SK-N-MC (cell line): ENCODE measurements around the gene RNASEH2B.

Source experiments
- DNase-seq: peaks from one replicate; pipeline ENCODE4 v3.0.0-alpha.2; 2011; ENCODE audit warnings: low read depth, low spot score
- H3K27ac ChIP-seq: fragments of 200-600 bp; sonication (generic); 2 replicates; pipeline ENCODE4 v1.5.1; 2016; ENCODE audit warnings: mixed run types
- H3K36me3 ChIP-seq: fragments of 200-600 bp; sonication (generic); 2 replicates; pipeline ENCODE4 v1.6.1; 2017; ENCODE audit warnings: antibody characterized with exemption, low read length, mixed read lengths; ENCODE audit not compliant: insufficient read depth
- H3K4me3 ChIP-seq: fragments of 200-600 bp; sonication (generic); 2 replicates; pipeline ENCODE4 v1.5.1; 2016
- H3K9ac ChIP-seq: fragments of 200-600 bp; sonication (generic); 2 replicates; pipeline ENCODE4 v1.8.0; 2017; ENCODE audit warnings: mixed run types, mixed read lengths; ENCODE audit not compliant: insufficient read length
- H3K9me3 ChIP-seq: fragments of 200-600 bp; sonication (generic); 2 replicates; pipeline ENCODE4 v1.6.1; 2017; ENCODE audit warnings: low read depth, mild to moderate bottlenecking, antibody characterized with exemption, low read length, moderate library complexity, mixed read lengths
- EZH2 ChIP-seq: fragments of 200-600 bp; sonication (generic); IDR thresholded peaks from one replicate; pipeline ENCODE4 v1.6.1; 2017; ENCODE audit warnings: antibody characterized with exemption
- FOXP2 ChIP-seq: optimal IDR thresholded peaks from 2 replicates; pipeline ENCODE3; 2011; ENCODE audit warnings: mild to moderate bottlenecking, moderate library complexity; ENCODE audit not compliant: insufficient read depth; ENCODE audit errors: extremely low read length, control extremely low read depth
- POLR2AphosphoS5 ChIP-seq: IDR thresholded peaks from 2 replicates; pipeline ENCODE4 v1.6.1; 2012; ENCODE audit warnings: mild to moderate bottlenecking, low read depth, low read length, borderline replicate concordance

Gene RNASEH2B

DNA sequence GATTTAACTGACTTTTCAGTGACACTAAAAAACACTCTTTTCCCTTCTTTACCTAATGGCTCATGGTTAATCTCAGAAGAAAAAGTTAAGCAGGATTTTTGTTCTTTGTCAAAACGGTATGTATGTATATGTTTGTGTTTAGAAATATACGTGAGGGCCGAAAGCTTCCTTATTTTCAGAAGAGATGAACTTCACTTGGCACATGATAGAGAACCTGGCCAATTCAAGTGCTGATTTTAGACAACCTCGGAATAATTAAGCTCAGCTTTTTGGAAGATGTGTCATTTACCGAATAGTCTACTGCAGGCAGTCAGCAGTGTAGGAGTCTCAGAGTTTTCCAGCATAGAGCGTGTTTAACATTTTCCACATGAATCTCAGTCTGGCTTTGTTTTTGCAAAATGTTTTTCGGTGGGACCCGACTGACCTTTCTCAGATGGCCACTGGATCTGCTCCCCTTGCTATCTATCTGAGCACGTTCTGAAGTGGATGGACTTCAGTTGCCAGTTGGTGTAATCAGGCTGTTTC is 4.6 kb downstream of the RNASEH2B start:
- no peak overlapping the region for H3K27ac ChIP-seq
- TF ChIP-seq EZH2 (no peak), FOXP2 (no peak), POLR2AphosphoS5 (no peak)
- H3K4me3 ChIP-seq: no peak overlapping the region
- no peaks in the 10 kb centered on the region for H3K36me3 ChIP-seq
- no peak for DNase-seq
- H3K9ac ChIP-seq: no peak overlapping the region
- no peaks in the 10 kb centered on the region for H3K9me3 ChIP-seq

DNA sequence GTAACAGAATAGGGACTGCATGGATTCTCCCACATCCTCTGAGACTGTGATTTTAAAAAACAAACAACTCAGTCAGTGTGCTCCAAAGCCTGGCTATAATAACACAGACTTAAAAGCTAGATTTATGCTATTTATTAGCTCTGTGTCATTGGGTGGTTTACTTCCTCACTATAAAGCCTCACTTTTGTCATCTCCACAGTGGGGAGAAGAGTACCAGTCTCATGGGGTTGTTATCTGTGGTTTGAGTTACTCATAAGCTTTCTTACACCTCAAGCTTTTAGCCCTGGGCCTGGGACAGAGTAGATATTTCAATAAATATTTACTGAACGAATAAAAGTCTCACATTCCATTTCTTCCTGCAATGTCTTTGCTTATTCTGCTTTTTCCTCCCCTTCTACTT is 5.3 kb downstream of the RNASEH2B start:
- no peak for DNase-seq
- H3K9me3 ChIP-seq: no peaks in the 10 kb centered on the region
- no peaks in the 10 kb centered on the region for H3K36me3 ChIP-seq
- no peak overlapping the region for H3K27ac ChIP-seq
- no peak for TF ChIP-seq POLR2AphosphoS5
- no peak for TF ChIP-seq EZH2
- TF ChIP-seq FOXP2: no peak
- no peak overlapping the region for H3K9ac ChIP-seq
- no peak overlapping the region for H3K4me3 ChIP-seq

DNA sequence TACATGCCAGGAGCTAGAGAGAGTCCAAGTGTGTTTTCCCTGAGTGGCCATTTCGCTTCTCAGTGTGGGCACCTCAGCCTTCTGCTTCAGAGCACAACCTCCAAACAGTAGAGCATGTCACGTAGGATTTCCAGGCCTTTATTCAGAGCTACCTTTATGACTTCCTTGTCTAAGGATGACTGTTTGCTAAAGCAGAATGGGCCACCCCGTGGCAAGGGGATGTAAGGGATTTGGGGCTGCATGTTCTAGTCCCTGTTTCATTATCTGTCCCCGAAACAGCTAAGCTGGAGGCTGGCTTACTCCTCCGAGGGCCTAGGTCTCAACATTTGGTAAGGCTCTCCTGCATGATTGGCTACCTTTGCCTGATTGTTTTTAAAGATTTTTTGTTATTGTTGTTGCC is 6.0 kb downstream of the RNASEH2B start:
- Histone ChIP-seq H3K4me3 (no peak overlapping the region), H3K9me3 (no peaks in the 10 kb centered on the region), H3K9ac (no peak overlapping the region), H3K36me3 (no peaks in the 10 kb centered on the region), H3K27ac (no peak overlapping the region)
- no peak for TF ChIP-seq FOXP2
- no peak for TF ChIP-seq POLR2AphosphoS5
- no peak for TF ChIP-seq EZH2
- DNase-seq: no peak

DNA sequence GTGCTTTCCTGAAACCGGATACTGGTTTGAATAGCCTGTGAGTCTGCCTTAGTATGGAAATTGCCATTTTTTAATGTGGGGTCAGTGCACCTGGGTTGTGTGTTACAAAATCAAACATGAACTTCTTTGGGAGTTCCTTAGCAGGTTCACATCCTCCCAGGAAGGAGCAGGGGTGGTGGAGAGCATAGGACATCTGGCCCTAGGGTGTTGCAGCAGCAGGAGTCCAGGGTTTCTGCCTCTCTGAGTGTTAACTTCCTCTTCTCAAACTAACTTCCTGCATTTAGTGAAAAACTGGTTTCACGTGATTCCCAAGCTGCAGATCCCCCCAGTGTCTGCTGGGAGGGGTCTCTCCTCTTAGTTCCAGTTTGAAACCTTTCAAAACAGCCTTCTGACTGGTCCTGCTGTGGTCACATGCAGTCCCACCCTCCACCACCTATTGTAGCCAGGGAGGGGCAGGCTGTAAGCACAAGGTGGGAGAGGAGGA is 7.2 kb downstream of the RNASEH2B start:
- Histone ChIP-seq H3K4me3 (no peak overlapping the region), H3K9ac (no peak overlapping the region), H3K9me3 (no peaks in the 10 kb centered on the region), H3K36me3 (no peaks in the 10 kb centered on the region), H3K27ac (no peak overlapping the region)
- no peak for TF ChIP-seq POLR2AphosphoS5
- no peak for TF ChIP-seq EZH2
- TF ChIP-seq FOXP2: no peak
- DNase-seq: no peak

DNA sequence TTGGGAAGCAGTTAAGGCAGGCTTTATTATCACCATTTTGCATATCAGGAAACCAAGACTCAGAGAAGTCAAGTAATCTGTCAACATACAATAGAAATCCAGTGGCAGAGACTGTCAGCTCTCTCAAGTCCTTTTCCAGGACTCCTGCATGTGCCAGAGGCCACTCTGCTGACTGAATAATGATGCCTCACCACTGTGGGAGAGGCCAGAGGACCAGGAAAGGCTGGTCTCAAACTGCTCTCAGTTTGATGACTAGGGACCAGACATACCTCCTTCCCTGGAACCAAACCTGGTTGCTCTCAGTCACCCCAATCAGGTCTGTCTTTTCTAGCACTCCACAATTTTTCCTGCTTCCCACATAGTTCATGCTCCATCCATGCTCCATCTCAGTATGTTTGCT is 8.0 kb downstream of the RNASEH2B start:
- peaks cover 3% of the 10 kb centered on the region; the same call in 1 of the 2 replicates for H3K9me3 ChIP-seq
- no peak overlapping the region for H3K4me3 ChIP-seq
- no peak for DNase-seq
- no peak overlapping the region for H3K27ac ChIP-seq
- 0 out of 2 replicates have a peak, but pooled peaks cover 4% of the 10 kb centered on the region for H3K36me3 ChIP-seq
- no peak overlapping the region for H3K9ac ChIP-seq
- TF ChIP-seq POLR2AphosphoS5 (no peak), EZH2 (no peak), FOXP2 (no peak)

DNA sequence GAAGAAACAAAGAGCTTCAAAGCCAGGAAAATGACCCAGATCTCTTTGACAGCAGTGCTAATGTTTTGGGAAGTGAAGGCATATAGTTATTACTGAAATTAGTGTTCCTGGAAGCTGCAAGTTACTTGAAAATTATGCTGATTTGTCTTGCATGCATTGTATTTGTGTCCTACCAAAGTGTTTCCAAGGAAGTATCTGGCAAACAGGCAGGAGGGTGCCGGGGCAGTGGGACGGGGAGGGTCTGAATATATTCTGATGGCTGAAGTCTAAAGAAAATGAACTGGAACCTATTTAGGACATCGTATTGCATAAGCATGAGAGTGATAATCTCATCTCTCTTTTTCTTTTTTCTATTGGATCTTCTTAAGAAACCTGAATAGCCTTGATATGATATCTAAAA is 9.0 kb downstream of the RNASEH2B start:
- Histone ChIP-seq H3K36me3 (0 out of 2 replicates have a peak, but pooled peaks cover 4% of the 10 kb centered on the region), H3K9me3 (peaks cover 11% of the 10 kb centered on the region; the same call in 1 of the 2 replicates), H3K27ac (no peak overlapping the region), H3K9ac (no peak overlapping the region), H3K4me3 (no peak overlapping the region)
- TF ChIP-seq EZH2: no peak
- TF ChIP-seq FOXP2: no peak
- TF ChIP-seq POLR2AphosphoS5: no peak
- DNase-seq: no peak

DNA sequence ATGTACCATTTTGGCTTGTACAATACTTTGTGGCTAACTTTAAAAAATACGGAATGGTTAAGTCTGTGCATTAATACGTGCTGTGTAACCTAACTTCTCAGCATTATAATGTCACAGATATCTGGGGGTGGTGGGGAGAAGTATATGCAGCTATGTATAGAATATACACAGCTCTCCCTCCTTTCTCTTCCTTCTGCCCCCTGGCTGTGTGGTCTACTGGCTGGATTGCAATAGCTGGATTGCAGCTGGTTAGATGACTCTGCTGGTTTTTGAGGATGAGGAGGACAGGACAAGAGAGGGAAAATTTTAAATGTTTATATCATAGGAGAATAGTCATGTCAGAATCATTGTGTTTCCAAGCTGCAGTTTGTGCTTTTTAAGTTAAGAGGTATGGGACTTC is 9.7 kb downstream of the RNASEH2B start:
- 0 out of 2 replicates have a peak, but pooled peaks cover 4% of the 10 kb centered on the region for H3K36me3 ChIP-seq
- TF ChIP-seq POLR2AphosphoS5 (no peak), EZH2 (no peak), FOXP2 (no peak)
- DNase-seq: no peak
- H3K9me3 ChIP-seq: peaks cover 13% of the 10 kb centered on the region; the same call in 1 of the 2 replicates
- H3K27ac ChIP-seq: no peak overlapping the region
- H3K4me3 ChIP-seq: no peak overlapping the region
- no peak overlapping the region for H3K9ac ChIP-seq

DNA sequence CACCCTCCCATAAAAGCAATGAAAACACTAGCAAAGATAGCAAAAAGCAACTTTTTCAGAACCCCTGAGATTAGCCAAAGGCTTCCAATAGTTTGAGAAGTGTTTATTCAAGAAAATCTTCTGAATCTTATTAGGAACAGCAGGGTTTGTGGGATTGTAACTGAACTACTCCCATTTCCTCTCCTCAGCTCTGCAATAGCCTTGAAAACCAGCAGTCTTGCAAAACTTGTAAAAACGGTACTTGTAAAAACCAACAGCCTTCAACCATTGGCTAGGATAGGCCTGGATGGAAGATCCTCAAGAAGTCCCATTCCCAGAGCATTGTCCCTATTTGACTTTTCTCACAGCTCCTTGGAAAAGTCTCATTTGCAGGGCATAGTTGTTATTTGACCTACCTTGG is 12.1 kb downstream of the RNASEH2B start:
- Histone ChIP-seq H3K9me3 (peaks cover 13% of the 10 kb centered on the region; the same call in 1 of the 2 replicates), H3K27ac (no peak overlapping the region), H3K4me3 (no peak overlapping the region), H3K36me3 (0 out of 2 replicates have a peak, but pooled peaks cover 4% of the 10 kb centered on the region), H3K9ac (no peak overlapping the region)
- no peak for TF ChIP-seq FOXP2
- no peak for TF ChIP-seq POLR2AphosphoS5
- TF ChIP-seq EZH2: no peak
- no peak for DNase-seq
